DOHH2 (cell line): ENCODE data around the gene SLC6A17.

Experiments used
- EZH2phosphoT487 ChIP-seq: fragments of 200-600 bp; sonication (generic); IDR thresholded peaks from 2 replicates; pipeline ENCODE4 v1.6.1; 2017; ENCODE audit warnings: borderline replicate concordance, mild to moderate bottlenecking, antibody characterized with exemption, low read length, moderate library complexity, mixed read lengths
- TF ChIP-seq, protein P1 (sequence below): fragments of 200-600 bp; sonication (generic); IDR thresholded peaks from one replicate; pipeline ENCODE4 v1.5.1; 2014; ENCODE audit warnings: antibody characterized with exemption, mild to moderate bottlenecking, low read depth, low read length; ENCODE audit not compliant: poor library complexity, severe bottlenecking

DNA sequence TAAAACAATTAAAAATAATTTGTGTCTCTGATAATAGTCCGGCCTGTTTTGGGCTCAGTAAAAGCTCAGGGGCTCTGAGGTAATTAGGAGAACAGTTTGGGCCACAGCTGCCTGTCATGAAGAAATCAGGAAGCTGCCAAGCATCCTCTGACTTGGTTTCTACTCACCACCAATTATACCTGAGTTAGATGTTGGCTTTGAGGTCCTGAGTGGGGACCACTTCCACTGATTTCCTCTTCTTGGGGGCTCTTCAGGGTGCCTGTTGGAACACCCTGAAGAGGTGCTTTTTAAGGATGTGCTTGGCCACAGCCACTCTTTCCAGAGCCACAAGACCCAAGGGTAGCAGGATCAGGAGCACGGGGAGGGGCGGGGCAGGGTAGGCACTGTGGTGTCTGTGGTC lies 10.9 kb downstream of the SLC6A17 start:
- TF ChIP-seq, protein P1, sequence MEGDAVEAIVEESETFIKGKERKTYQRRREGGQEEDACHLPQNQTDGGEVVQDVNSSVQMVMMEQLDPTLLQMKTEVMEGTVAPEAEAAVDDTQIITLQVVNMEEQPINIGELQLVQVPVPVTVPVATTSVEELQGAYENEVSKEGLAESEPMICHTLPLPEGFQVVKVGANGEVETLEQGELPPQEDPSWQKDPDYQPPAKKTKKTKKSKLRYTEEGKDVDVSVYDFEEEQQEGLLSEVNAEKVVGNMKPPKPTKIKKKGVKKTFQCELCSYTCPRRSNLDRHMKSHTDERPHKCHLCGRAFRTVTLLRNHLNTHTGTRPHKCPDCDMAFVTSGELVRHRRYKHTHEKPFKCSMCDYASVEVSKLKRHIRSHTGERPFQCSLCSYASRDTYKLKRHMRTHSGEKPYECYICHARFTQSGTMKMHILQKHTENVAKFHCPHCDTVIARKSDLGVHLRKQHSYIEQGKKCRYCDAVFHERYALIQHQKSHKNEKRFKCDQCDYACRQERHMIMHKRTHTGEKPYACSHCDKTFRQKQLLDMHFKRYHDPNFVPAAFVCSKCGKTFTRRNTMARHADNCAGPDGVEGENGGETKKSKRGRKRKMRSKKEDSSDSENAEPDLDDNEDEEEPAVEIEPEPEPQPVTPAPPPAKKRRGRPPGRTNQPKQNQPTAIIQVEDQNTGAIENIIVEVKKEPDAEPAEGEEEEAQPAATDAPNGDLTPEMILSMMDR, result no peak
- no peak for TF ChIP-seq EZH2phosphoT487
